ENCODE data around the gene ZBTB11.

DNA sequence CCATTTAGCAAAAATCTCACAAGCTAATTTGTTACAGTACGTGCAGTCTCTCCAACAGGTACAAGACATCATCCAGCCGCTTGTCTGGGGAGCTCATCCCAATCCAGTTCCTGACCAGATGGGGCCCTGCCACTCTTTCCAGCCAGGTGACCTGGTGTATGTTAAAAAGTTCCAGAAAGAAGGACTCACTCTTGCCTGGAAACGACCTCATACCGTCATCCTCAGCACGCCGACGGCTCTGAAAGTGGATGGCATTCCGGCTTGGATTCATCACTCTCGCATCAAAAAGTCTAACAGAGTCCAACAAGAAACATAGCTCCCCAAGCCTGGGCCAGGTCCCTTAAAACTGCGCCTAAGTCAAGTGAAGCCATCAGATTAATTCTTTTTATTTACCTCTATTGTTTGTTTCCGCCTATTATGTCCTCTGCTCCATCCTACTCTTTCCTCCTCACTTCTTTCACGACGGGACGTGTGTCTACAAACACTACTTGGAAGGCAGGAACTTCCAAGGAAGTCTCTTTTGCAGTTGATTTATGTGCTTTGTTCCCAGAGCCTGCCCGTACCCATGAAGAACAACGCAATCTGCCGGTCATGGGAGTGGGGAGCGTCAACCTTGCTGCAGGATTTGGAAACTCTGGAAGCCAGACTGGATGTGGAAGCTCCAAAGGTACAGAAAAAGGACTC is 37.5 kb downstream of the ZBTB11 start:
- TF ChIP-seq, protein P1, sequence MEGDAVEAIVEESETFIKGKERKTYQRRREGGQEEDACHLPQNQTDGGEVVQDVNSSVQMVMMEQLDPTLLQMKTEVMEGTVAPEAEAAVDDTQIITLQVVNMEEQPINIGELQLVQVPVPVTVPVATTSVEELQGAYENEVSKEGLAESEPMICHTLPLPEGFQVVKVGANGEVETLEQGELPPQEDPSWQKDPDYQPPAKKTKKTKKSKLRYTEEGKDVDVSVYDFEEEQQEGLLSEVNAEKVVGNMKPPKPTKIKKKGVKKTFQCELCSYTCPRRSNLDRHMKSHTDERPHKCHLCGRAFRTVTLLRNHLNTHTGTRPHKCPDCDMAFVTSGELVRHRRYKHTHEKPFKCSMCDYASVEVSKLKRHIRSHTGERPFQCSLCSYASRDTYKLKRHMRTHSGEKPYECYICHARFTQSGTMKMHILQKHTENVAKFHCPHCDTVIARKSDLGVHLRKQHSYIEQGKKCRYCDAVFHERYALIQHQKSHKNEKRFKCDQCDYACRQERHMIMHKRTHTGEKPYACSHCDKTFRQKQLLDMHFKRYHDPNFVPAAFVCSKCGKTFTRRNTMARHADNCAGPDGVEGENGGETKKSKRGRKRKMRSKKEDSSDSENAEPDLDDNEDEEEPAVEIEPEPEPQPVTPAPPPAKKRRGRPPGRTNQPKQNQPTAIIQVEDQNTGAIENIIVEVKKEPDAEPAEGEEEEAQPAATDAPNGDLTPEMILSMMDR (IDR thresholded peaks at IDR 0.05) = no peak
- TF ChIP-seq POLR2A (IDR thresholded peaks at IDR 0.05) = no peak
